ENCODE measurements around the gene VTN.

Gene VTN

GRCh38 chr17:28318759-28319597 is 51.1 kb downstream of the VTN start, which contains the start of gene TMEM97:
Gene TMEM97 (plus strand): TSS chr17:28319200. CDS start chr17:28319240, 40 bp downstream.
- peak; percentile 97 for DNase-seq (ENCODE audit: low spot score)

- no peak for DNase-seq (ENCODE audit: low spot score)
Measured at GRCh38 chr17:28317966-28318758, 51.9 kb downstream of the VTN start.
